ENCODE data around the gene RYR1.

RYR1 gene

GRCh38 chr19:38429055-38429810 is 4.3 kb upstream of the RYR1 start:
- DNase-seq, result peak; percentile 54

DNA sequence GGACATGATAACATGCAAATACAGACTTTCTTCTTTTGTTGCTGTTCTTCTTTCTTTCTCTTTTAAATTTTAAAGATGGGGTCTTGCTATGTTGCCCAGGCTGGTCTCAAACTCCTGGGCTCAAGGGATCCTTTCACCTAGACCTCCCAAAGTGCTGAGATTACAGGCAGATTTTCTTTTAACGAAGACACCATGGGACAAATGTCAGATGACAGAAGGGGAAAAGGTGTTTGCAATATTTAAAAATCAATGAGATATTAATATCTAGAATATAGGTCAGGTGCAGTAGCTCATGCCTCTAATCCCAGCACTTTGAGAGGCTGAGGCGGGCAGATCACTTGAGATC is 3.7 kb upstream of the RYR1 start:
- no peak for DNase-seq

- no peak for DNase-seq
Measured at GRCh38 chr19:38430931-38431330, 2.6 kb upstream of the RYR1 start.

GRCh38 chr19:38434549-38435051 is 1.1 kb downstream of the RYR1 start:
- DNase-seq, result no peak

DNA sequence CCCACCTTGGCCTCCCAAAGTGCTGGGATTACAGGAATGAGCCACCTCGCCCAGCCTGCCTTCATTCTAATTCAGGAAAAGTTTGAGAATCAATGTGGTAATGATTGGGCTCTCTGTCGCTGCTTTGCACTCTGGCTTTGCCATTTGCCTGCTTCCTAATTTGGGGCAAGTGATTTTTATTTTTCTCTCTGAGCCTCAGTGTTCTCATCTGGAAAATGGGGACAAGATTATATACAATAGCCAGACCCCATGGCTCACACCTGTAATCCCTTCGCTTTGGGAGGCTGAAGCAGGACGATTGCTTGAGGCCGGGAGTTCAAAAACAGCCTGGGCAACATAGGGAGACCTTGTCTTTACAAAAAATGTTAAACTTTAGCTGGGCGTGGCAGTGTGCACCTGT is 3.8 kb downstream of the RYR1 start:
- DNase-seq, result no peak

- no peak for DNase-seq
Measured at GRCh38 chr19:38437917-38438316, 4.4 kb downstream of the RYR1 start.

DNA sequence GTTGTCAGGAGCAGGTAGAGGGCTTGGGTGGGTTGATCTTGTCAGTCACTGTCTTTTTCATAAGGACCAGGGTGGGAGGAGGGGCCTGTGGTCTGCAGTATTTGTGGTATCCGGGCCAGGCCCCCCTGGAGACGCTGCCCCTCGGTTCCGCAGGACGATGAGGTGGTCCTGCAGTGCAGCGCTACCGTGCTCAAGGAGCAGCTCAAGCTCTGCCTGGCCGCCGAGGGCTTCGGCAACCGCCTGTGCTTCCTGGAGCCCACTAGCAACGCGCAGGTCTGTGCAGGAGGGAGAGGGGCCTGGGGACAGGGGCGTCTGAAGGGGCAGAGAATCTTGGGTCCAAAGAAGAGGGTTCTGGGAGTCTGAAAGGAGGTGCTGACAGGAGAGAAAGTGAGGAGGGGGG is 7.1 kb downstream of the RYR1 start:
- no peak for DNase-seq

DNA sequence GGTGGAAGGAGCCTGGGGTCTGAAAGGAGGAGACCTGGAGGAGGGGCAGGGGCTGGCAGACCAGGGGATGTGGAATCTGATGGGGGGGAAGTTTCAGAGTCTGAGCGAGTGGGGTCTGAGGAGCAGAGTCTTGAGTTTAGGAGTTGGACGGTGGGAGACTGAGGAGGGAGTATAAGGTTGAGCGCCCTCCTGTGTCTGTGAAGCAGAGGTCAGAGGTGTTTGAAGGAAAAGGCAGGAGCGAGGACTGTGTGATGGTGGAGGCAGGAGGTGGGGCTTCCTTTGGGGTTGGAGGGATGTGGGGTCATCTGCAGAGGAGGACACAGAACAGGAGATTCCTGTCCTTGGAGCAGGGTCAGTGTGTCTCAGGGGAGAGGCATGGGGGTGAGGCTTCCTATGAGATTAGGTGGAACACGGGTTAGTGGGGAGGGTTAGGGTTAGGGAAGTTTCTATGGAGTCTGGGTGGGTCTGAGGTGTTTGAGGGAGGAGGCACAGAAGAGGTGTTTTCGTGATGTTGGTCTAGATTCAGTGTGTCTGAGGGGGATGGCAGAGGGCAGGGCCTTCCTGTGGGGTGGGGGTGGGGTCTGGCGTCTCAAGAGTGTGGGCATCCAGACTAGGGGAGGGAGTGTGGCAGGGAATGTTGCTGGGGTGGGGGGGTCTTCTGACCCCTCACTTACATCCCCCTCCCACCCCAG is 8.3 kb downstream of the RYR1 start:
- DNase-seq, result no peak

- no peak for DNase-seq
Measured at GRCh38 chr19:38442736-38443135, 9.2 kb downstream of the RYR1 start.

- no peak for DNase-seq
Measured at GRCh38 chr19:38443458-38443999, 10.0 kb downstream of the RYR1 start.

DNA sequence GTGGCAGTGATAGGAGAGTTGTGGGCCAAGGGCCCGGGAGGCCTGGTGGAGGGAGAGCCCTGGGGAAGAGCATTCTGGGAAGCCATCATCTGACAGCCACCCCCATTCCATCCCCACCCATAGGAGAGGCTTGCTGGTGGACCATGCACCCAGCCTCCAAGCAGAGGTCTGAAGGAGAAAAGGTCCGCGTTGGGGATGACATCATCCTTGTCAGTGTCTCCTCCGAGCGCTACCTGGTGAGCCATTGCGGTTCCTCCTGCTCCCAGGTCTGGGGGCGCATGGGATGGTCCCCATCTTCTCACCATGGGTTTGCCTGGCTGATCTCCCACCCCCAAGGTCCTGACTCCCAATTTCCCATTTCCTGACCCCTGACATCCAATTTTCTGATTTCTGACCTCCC is 10.5 kb downstream of the RYR1 start:
- no peak for DNase-seq

DNA sequence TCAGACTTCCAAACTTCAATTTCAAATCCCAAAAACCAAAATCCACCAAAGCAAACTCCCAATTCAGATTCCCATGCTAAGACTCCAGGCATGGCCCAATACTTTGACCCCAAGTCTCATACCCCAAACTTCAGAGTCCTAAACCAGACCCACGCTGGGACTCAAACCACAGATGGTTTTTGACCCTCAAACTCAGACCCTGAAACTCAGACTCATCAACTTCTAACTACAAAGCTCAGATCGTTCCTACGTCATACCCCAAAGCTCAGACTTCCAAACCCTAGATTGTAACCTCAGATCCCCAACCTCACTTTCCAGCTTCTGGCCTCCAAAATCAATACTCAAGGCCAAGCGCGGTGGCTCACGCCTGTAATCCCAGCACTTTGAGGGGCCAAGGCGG is 11.9 kb downstream of the RYR1 start:
- no peak for DNase-seq

DNA sequence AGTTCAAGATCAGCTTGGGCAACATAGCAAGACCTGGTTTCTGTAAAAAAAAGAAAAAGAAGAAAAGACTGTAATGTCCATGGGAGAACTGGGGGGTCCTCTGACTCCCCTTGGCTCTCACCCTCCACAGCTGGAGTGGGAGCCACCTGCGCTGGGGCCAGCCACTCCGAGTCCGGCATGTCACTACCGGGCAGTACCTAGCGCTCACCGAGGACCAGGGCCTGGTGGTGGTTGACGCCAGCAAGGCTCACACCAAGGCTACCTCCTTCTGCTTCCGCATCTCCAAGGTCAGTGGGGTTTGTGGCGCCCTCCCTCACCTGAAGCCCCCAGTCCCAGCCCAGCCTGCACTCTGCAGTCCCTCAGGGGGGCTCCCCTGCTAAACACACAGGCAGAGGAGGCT is 14.7 kb downstream of the RYR1 start:
- DNase-seq, result no peak

DNA sequence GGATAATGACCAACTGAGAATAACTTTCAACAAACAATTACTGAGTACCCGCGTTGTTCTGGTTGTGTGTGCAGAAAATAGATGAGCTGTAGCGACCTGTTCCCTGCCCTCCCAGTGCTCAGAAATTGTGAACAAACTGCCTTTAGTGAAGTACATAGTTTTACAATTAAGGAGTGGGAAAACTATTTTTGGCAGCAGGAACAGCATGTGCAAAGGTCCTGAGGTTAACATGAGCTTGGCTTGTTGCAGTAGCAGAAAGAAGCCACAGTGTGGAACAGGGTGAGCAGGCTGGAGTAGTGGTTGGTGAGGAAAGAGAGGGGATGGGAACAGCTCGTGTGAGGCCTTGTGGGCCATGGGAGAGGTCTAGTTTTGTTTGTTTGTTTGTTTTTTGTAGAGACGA is 16.0 kb downstream of the RYR1 start:
- DNase-seq, result no peak

- no peak for DNase-seq
Measured at GRCh38 chr19:38451036-38451435, 17.5 kb downstream of the RYR1 start.

- DNase-seq, result no peak
Measured at GRCh38 chr19:38451629-38452028, 18.1 kb downstream of the RYR1 start.

- peak; percentile 14 for DNase-seq
Measured at GRCh38 chr19:38452430-38453366, 19.2 kb downstream of the RYR1 start.

DNA sequence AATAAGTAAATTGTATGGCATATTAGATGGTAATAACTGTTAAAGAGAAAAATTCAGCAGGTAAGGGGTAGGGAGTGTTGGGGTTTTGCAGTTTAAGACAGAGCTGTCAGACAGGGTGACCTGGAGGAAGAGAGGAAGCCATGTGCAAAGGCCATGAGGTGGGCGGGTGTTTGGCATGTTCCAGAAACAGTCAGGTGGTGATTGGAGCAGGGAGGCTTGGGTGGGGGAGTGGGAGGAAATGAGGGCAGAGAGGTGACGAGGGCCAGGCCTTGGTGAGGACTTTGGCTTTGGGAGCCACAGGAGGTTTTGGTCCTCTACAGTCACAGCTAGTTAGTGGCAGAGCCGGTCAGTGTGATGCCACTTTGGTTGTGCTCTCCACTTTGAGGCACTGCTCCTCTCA is 20.1 kb downstream of the RYR1 start:
- DNase-seq, result no peak

DNA sequence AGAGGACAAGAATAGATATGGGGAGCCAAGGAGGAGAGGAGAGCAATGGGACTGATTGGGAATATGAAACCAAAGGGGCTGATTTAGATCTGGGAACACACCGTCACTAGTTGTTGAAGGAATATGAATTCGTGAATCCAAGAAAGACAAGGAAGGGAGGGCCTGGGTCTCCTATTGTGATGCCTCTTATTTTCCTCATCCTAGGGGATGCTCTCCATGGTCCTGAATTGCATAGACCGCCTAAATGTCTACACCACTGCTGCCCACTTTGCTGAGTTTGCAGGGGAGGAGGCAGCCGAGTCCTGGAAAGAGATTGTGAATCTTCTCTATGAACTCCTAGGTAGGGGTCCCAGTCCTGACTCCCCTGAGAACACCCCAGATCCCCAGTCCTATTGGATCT is 21.5 kb downstream of the RYR1 start:
- DNase-seq, result no peak

- DNase-seq, result no peak
Measured at GRCh38 chr19:38457202-38457601, 23.7 kb downstream of the RYR1 start.

GRCh38 chr19:38457690-38458405 is 24.4 kb downstream of the RYR1 start:
- DNase-seq, result no peak

DNA sequence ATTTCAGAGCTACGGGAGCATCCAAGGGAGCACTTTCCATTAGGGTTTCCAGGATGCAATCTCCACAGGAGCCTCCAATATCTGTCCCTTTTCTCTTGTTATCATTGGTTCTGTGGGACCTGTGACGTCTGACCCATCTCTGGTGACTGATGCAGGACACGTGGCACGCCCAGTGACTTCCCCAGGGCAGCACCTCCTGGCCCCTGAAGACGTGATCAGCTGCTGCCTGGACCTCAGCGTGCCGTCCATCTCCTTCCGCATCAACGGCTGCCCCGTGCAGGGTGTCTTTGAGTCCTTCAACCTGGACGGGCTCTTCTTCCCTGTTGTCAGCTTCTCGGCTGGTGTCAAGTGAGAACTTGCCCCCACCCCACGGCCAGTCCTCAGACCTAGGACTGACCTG is 25.5 kb downstream of the RYR1 start:
- DNase-seq, result no peak

- no peak for DNase-seq
Measured at GRCh38 chr19:38463365-38463764, 29.9 kb downstream of the RYR1 start.

All from stimulated activated CD4-positive, alpha-beta T cell treated with anti-CD3 and anti-CD28 coated beads, Interleukin-4, amount 100 ng/mL, for 24 hours (primary cell).